ENCODE data around the gene HMOX1. TPM values are rescaled to one million over a fixed set of nuclear protein-coding genes. Genes with fewer than 3 reads are reported as not detected.

The HMOX1 gene
- total RNA-seq, 1 experiment from 2014 or later: 26.4 TPM

DNA sequence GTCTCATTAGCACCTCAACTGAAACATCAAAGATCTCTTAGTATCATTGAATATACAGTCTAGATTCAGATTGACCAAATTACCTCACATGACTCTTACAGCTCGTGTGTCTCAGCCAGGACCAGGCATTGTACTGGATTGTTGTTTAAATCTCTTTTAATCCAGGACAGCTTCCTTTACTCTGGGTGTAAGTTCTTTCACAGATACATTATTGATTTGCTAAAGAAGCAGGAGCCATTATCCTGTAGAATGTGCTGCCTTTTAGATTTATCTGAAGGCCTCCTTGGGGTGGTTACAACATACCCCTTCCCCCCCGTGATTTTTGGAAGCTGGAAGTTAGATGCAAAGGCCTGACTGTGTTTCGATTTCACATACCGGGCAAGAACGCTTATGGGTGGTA lies 23.3 kb downstream of the HMOX1 start:
- intact Hi-C loops (cut with micrococcal nuclease): no loop called here
- ChIA-PET RAD21 (ENCODE audit: low non-redundant PET in 1 of 2, low total read pairs in 2 of 2, uncharacterized antibody in 2 of 2, unreplicated experiment in 2 of 2) (no interaction called here), CTCF (interaction anchor here (1.0 kb wide), 1 partner anchor 27 kb away, joined by 3 read pairs; no protein-coding TSS in a partner anchor), POLR2A (no interaction called here)
- ATAC-seq (no peak), DNase-seq (ENCODE audit: low read depth, low spot score) (no peak)
- Histone ChIP-seq H3K4me2 (ENCODE audit: low read length) (no peak overlapping the region), H3K9me2 (ENCODE audit: insufficient read depth) (no peaks in the 10 kb centered on the region), H3K36me3 (ENCODE audit: control insufficient read depth in 1 of 2, insufficient read depth in 2 of 2, low read length in 2 of 2) (peaks cover 38 to 61% of the 10 kb centered on the region in 2 experiments), H3K9me3 (ENCODE audit: control insufficient read depth in 1 of 2, insufficient read depth in 1 of 2, low read depth in 1 of 2, low read length in 2 of 2) (no peaks in the 10 kb centered on the region), H3K27me3 (ENCODE audit: insufficient read depth, low read length) (no peaks in the 10 kb centered on the region), H3K4me1 (ENCODE audit: control insufficient read depth in 1 of 2, insufficient read depth in 2 of 2, low read length in 2 of 2) (peaks cover under 1 to 10% of the 10 kb centered on the region in 2 experiments; a peak in 2 of 4 replicates), H3K4me3 (replicated peaks in 1 of 2; ENCODE audit: low read depth in 1 of 2, low read length in 2 of 2) (no peak overlapping the region), H4K20me1 (ENCODE audit: insufficient read depth) (no peaks in the 10 kb centered on the region), H3K9ac (ENCODE audit: low read length) (no peak overlapping the region), H3K27ac (ENCODE audit: low read depth, low read length) (no peak overlapping the region), H3K79me2 (ENCODE audit: insufficient read depth, low read length) (peaks cover 45% of the 10 kb centered on the region), H2AFZ (ENCODE audit: low read depth, low read length, poor library complexity, severe bottlenecking) (no peak overlapping the region)
- TF ChIP-seq, protein P1, sequence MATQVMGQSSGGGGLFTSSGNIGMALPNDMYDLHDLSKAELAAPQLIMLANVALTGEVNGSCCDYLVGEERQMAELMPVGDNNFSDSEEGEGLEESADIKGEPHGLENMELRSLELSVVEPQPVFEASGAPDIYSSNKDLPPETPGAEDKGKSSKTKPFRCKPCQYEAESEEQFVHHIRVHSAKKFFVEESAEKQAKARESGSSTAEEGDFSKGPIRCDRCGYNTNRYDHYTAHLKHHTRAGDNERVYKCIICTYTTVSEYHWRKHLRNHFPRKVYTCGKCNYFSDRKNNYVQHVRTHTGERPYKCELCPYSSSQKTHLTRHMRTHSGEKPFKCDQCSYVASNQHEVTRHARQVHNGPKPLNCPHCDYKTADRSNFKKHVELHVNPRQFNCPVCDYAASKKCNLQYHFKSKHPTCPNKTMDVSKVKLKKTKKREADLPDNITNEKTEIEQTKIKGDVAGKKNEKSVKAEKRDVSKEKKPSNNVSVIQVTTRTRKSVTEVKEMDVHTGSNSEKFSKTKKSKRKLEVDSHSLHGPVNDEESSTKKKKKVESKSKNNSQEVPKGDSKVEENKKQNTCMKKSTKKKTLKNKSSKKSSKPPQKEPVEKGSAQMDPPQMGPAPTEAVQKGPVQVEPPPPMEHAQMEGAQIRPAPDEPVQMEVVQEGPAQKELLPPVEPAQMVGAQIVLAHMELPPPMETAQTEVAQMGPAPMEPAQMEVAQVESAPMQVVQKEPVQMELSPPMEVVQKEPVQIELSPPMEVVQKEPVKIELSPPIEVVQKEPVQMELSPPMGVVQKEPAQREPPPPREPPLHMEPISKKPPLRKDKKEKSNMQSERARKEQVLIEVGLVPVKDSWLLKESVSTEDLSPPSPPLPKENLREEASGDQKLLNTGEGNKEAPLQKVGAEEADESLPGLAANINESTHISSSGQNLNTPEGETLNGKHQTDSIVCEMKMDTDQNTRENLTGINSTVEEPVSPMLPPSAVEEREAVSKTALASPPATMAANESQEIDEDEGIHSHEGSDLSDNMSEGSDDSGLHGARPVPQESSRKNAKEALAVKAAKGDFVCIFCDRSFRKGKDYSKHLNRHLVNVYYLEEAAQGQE (IDR thresholded peaks at IDR 0.05; ENCODE audit: low read depth): no peak
- TF ChIP-seq ZFX (IDR thresholded peaks at IDR 0.05): no peak
- no peak for TF ChIP-seq FOSL1 (IDR thresholded peaks at IDR 0.05; ENCODE audit: low read depth)
- TF ChIP-seq JUND (IDR thresholded peaks at IDR 0.05): no peak
- TF ChIP-seq YY1 (IDR thresholded peaks at IDR 0.05; ENCODE audit: extremely low read depth, insufficient replicate concordance, low read depth, low read length): no peak
- no peak for TF ChIP-seq CEBPB (IDR thresholded peaks at IDR 0.05; ENCODE audit: low read depth)
- no peak for TF ChIP-seq CBX3 (IDR thresholded peaks at IDR 0.05; ENCODE audit: low read depth)
- no TSS peak for BruUV-seq (replicated peaks)

DNA sequence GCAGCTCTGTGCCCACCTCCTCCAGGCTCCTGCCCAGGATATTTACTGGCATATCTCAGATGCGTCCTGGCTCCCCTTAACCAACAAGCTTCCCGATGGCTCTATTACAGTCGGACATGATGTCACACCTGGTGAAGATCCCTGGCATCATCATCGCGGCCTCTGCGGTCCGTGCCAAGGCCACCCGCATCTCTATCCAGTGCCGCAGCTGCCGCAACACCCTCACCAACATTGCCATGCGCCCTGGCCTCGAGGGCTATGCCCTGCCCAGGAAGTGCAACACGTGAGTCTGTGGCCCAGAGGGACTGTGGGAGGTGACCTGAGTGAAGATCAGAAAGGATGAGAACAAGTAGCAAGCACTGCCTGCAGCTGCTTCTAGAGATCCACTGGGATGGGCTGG lies 25.5 kb downstream of the HMOX1 start:
- no TSS peak for BruUV-seq (replicated peaks)
- ChIA-PET POLR2A (no interaction called here), RAD21 (ENCODE audit: low non-redundant PET in 1 of 2, low total read pairs in 2 of 2, uncharacterized antibody in 2 of 2, unreplicated experiment in 2 of 2) (no interaction called here), CTCF (no interaction called here)
- ATAC-seq (no peak), DNase-seq (ENCODE audit: low read depth, low spot score) (no peak)
- TF ChIP-seq POLR2A (IDR thresholded peaks at IDR 0.05; ENCODE audit: borderline replicate concordance, extremely low read depth, insufficient read depth, insufficient read length): no peak
- no peak for TF ChIP-seq SP1 (IDR thresholded peaks at IDR 0.05; ENCODE audit: low read depth)
- no peak overlapping the region for H2AFZ ChIP-seq (ENCODE audit: low read depth, low read length, poor library complexity, severe bottlenecking)
- no peaks in the 10 kb centered on the region for H3K9me3 ChIP-seq (ENCODE audit: control insufficient read depth in 1 of 2, insufficient read depth in 1 of 2, low read depth in 1 of 2, low read length in 2 of 2)
- H3K79me2 ChIP-seq (ENCODE audit: insufficient read depth, low read length): peaks cover 39% of the 10 kb centered on the region
- no peak overlapping the region for H3K4me2 ChIP-seq (ENCODE audit: low read length)
- H3K9me2 ChIP-seq (ENCODE audit: insufficient read depth): no peaks in the 10 kb centered on the region
- no peak overlapping the region for H3K27ac ChIP-seq (ENCODE audit: low read depth, low read length)
- H3K4me1 ChIP-seq (ENCODE audit: control insufficient read depth in 1 of 2, insufficient read depth in 2 of 2, low read length in 2 of 2): peaks cover 0 to 1% of the 10 kb centered on the region in 2 experiments; a peak in 1 of 4 replicates
- H3K4me3 ChIP-seq (replicated peaks in 1 of 2; ENCODE audit: low read depth in 1 of 2, low read length in 2 of 2): no peak overlapping the region
- intact Hi-C loops (cut with micrococcal nuclease): no loop called here
- H3K9ac ChIP-seq (ENCODE audit: low read length): no peak overlapping the region
- H4K20me1 ChIP-seq (ENCODE audit: insufficient read depth): no peaks in the 10 kb centered on the region
- no peaks in the 10 kb centered on the region for H3K27me3 ChIP-seq (ENCODE audit: insufficient read depth, low read length)
- peaks cover 56 to 73% of the 10 kb centered on the region in 2 experiments for H3K36me3 ChIP-seq (ENCODE audit: control insufficient read depth in 1 of 2, insufficient read depth in 2 of 2, low read length in 2 of 2)

All from HCT116 (cell line).